GM19238 (cell line): Measurements from ENCODE around the gene CNTNAP2.

Experiments used
- DNase-seq: peaks from one replicate; pipeline ENCODE4 v3.0.0; 2011; ENCODE audit warnings: low spot score; ENCODE audit not compliant: insufficient read length

The CNTNAP2 gene

DNA sequence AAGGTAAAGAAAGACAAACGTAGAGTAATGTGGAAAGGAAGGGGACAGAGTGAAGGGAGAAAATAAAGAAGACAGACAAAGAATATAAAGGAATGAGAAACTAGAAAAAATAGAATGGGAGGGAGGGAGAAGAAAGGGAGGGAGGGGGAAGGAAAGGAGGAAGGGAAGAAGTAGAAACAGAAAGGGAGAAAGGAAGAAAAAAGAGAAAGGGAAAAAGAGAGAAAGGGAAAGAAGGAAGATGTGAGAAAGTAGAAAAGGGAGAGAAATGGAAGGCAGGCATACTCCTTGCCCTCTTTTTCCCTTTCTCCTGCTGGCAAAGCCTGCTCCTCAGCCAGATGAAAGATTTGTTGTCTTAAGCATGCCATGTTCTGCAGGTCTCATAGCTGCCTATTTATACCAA lies 1336.2 kb downstream of the CNTNAP2 start:
- DNase-seq = no peak

DNA sequence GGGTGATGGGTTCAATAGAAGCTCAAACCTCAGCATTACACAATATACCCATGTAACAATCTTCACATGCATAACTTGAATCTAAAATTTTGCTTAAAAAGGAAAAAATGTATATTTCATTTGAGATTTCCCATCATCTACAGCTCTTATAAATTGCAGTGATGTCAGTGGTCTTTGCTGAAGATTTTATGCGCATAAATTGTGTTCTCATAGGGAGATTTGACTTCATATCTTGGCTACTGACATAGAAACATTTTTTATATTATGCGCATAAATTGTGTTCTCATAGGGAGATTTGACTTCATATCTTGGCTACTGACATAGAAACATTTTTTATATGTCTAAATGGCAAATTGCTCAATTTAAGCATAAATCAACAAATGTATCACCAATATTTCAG lies 1348.6 kb downstream of the CNTNAP2 start:
- DNase-seq = no peak

DNA sequence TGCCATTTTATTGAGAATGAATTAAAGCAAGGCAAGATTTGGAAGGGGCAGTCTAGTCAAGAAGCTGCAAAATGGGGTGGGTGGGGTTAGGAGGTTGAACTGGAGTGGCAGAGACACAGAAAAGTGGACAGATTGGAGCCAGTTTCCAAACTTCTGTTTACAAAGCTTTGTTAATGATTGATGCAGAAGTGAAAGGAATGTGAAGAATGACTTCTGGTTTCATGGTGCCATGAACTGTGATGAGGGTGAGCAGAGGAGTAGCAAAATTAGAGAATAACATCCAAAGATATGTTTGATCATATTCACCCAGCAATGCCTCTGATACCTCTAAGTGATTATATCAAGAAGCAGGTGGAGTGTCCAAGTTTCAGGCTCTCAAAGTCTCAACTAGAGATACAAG lies 1356.0 kb downstream of the CNTNAP2 start:
- DNase-seq = no peak

DNA sequence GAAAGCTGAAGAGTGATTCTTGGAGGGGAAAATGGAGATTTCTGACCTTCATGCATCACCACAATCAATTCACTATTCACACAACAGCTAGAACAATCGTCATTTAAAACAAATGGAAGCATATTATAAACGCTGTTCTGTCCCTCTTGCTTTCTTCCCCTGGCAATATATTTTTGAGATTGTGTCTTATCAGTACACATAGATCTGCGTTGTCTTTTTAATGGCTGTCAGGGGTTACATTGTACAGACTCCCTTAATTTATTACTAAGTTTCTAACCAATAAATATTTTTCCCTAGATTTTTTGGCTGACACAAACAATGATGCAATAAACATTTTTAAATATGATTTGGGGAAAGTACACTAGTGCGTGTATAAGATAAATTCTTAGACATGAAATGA lies 1358.3 kb downstream of the CNTNAP2 start:
- no peak for DNase-seq

DNA sequence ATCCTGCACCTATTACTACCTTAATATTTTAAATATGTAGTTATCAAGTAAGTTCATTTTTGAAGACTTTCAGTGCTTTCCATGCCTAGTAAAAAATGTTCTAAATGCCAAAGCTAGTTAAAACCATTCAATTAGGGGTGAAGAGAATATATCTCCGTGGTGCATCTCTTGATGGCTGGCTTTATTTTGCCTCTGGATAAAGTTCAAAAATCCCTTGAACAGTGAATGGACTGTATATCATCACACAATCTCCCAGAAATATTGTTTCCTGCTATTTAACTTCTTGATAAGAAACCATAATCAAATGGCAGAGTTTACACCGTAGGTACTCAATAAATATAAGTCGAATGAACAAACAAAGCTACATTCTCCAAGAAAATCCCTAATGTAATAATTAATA lies 1360.9 kb downstream of the CNTNAP2 start:
- no peak for DNase-seq

DNA sequence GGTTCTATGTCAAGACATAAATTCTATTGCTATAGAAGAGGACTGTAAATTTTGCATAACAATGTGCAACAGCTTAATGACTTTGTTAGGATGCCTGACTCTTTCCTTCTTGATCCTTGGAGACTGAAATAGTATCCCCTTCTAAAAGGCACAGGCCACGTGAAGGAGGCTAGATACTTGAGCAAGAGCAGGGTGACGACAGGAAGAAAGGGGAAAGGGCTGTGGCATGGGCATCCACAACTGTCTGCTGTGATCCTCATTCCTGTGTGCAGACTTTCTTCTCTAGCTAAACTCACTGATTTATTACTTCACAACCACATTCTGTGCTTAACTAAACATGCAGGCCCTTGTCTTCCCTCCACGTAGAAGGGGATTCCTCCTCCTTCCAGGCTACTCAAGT lies 1362.2 kb downstream of the CNTNAP2 start:
- no peak for DNase-seq

DNA sequence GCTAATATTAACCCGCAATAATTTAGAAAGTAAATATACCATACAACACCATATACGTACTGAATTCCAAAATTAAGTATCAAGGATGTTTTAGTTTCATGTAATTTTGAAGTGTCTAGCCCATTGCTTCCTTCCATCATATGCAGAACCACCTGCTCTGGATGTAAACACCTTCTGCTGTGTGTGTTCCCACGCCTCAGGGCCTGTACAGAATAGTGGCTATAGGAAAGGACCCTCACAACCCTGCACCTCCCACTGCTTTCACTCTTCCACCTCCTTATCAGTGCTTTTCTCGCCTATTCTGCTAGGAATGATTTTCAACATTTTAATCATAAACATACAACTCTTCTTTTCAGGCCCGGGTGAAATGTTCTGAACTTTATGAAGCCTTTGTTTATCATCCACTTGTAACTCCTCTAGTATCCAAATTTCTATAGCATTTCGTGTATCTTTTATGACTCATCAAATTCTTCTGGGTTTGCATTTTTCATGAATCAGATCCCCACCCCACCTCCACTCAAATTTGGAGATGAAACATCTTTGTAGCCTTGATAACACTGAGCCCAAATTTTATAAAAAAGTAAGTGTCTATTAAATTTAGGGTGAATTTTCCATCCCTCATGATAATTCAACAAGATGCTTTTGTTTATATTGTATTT lies 1367.2 kb downstream of the CNTNAP2 start:
- no peak for DNase-seq

DNA sequence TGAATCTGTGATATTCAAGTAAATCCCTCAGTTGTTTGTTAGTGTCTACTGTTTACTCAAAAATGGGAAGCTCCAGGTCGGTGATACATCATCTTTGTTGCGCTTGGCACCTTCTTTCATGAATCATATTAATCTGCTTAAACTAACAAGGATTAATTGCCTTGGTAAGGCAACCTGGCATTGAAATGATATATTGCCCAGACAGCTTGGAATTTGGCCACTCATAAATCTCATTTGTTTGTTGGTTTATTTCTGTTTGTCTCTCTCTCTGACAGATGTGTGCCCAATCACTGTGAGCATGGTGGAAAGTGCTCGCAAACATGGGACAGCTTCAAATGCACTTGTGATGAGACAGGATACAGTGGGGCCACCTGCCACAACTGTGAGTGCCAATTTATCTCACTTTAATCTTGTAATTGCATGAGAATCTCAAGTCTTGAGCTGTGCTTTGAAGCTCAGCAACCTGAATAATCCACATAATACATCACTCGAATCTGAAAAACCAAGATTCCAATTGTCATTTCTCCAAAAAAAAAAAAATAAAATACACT lies 1369.1 kb downstream of the CNTNAP2 start:
- no peak for DNase-seq

DNA sequence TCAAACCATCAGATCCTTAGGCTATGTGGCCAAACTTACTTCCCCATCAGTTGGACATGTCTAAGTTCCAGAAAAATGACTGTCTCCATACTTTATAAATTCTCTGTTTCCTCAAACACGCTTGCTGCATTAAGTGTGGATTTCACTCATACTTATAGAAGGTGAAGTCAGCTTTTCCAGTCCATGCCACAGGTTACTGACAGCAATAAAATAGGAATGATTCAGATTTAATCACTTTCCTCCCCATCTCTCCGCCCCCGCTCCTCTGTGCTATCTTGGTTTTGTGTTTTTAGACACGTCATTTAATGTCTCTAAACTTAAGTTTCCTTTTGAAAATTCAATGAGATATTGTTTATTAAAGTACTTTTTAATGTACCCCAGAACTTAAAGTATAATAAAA lies 1376.0 kb downstream of the CNTNAP2 start:
- DNase-seq = no peak

DNA sequence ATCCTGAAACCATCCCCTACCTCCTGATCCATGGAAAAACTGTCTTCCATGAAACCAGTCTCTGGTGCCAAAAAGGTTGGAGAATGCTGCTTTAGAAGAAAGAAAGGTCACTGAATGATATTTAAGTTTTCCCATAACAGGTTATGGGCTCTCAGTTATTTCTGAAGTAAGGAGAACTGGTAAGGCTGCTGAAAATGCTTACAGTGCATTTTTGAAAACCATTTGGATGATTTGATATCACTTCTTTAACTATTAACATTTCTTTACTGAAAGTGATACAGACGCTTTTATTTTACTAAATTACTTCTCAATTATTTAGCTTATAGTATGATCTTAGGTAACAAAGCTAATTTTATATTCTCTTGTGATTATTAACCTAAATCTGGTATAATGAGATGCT lies 1379.6 kb downstream of the CNTNAP2 start:
- DNase-seq = no peak

DNA sequence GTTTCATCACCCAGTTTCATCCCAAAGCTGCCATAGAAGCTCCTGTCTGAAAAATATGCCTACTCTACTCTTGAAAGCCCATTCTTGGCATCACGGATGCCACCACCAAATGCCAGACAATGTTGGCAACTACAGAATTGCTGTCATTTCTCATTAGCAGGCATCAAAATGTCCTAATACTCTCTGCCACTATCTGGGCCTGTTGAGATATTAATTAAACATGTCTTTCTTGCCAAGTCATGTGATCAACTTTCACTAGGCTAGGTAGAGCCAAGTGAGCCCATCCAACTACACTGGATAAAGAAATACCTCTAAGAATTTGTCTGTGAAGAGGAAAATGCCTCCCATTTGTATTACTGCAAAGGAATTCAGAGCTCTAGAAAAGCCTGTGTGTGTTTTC lies 1380.6 kb downstream of the CNTNAP2 start:
- no peak for DNase-seq

DNA sequence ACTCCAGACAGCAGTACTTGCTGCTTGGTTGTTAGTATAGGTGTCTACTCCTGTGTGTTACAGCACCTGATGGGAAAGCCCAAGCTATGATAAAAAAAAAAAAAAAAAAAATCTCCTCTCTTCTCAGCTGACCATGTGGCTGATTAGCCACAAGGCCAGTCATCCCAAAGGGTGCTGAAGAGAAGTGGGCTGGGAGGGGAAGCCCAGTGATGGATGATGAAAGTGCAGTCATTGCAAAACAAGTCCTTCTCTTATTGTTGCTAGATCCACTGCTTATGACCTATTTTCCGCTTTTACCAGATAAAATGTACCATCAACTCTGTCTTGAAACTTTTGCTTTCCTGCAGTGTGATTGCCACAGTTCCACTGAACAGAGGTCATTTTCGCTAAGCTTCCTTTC lies 1381.5 kb downstream of the CNTNAP2 start:
- no peak for DNase-seq

DNA sequence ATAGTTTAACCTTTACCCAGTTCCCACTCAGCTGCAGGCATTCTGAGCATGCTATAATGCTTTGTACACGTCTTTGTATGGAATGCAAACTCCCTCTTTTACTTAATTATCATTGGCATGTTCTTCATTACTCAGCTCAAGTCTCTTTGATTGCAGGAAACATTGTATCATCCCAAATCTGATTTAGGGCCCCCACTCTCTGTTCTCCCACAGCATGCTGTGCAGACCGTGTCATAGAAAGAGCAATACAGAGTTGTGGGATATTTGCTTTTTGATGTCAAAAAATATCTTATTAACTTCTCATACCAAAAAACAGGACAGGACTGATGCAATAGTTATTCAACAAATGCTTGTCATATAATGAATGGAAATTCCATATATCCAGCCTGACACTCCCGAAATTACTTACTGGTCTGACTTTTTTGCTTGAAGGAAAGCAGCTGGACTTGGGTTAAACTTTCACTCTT lies 1392.5 kb downstream of the CNTNAP2 start:
- DNase-seq = no peak

DNA sequence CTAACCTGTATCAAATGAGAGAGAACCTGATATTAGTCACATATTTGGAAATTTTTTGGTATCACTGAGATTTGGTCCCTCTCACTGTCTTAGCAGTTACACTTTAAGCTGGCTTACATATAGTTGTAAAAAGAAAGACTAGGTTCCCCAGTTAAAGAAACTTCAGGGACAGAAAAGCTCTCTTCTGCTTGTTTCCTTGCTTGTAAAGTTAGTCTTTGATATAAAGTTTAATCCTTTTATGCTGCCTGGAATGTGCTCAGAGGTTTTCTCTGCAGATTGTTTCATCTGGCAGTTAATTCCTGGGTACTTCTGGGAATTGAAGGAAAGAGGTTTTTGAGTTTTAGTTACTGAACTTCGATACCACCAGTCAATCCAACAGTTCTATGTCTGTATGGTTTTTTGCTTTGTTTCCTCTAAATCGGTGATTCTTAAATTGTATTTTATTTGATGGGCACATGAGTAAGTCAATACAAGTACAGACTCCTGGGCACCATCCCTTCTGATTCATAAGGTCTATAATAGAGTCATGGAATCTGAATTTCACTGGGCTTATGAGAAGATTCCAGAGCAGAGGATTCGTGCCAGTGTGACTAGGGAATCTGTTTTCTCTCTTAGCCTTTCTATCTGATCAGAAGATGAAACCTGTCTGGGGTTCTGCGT lies 1393.1 kb downstream of the CNTNAP2 start:
- DNase-seq = no peak

DNA sequence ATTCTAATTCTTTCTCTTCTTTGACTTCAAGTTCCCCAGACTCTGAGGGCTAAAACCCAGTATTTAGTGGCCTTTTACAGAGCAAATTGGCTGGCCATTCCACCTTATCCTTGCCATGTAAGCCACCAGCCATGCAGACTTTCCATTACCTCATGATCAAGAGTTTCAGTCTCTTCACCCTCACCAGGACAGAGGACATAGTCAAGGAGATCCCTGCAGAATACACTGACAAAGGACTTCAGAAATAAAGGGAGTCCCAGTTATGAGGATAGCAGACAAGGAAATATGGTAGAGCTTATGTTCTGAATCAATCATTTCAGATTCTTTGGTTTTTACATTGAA lies 1393.6 kb downstream of the CNTNAP2 start:
- DNase-seq = no peak

DNA sequence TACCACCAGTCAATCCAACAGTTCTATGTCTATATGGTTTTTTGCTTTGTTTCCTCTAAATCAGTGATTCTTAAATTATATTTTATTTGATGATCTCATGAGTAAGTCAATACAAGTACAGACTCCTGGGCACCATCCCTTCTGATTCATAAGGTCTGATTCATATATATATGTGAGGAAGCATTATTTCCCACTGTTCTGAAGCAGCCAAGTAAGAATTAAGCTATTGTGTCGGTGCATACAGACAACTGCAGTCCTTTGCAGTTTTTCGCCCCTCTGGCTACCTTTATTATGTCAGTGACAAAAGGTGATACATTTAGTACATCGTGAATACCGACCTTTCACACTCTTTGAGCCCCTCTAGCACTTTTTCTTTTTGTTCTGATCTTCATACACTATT lies 1394.3 kb downstream of the CNTNAP2 start:
- no peak for DNase-seq

DNA sequence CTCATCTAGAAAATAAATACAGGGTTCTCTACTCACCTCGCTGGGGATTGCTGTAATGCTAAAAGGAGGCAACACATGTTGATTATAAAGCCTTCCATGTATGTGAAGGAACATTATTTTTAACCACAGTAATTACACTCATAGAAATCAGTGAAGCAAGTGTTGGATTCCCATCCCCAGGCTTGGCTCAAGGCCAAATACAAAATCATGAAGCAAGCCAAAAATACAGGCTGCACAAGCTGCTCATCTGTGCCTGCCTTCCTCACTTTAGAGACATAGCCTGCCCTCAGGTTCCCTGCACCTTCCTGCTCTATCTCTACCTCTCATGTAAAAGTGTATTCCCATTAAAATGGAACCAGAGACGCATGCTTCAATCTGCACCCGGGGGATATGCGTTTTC lies 1396.8 kb downstream of the CNTNAP2 start:
- DNase-seq = no peak

DNA sequence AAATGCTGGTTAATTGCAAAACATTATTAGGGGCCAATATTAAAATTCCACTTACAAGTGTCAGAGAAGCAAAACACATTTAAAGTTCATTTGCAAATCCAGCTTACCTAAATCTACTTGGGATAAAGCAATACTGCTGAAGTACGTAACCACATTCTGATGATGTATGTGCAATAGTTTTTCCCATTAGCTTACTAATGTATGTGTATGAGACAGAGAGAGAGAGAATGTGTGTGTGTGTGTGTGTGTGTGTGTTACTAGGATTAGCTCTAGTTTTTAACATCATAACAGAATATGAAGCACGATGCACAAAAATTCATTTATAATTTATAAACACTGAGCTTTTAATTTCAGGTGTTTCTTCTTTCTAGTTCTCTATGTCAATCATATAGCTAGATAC lies 1399.8 kb downstream of the CNTNAP2 start:
- DNase-seq = no peak

DNA sequence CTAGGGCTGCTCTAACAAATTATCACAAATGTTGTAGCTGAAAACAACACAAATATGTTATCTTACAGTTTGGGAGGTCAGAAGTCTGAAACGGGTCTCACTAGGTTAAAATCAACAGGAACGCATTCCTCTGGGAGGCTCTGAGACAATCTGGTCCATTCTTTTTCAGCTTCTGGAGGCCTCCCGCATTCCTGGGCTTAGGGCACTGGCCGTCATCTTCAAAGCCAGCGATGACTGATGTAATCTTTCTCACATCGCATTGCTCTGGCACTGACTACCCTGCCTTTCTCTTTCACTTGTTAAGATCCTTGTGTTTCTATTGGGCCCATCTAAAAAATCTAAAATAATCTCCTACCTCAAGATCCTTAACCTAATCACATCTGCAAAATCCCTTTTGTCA lies 1402.5 kb downstream of the CNTNAP2 start:
- no peak for DNase-seq

DNA sequence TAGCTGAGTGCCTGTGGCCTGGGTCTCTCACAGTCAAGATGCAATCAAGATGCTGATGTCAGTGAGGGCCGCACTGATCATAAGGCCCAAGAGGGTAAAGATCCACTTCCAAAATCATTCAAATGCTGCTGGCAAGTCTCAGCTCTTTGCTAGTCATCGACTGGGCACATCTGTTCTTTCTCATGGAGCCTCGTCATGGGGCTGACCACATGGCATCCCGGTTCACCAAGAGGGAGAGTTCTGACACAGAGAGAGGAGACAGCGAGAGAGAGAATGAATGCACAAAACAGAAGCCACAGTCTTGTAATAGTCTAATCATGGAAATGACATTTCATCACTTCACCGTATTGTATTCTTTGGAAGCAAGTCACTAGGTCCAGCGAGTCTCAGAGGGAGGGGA lies 1406.5 kb downstream of the CNTNAP2 start:
- no peak for DNase-seq

DNA sequence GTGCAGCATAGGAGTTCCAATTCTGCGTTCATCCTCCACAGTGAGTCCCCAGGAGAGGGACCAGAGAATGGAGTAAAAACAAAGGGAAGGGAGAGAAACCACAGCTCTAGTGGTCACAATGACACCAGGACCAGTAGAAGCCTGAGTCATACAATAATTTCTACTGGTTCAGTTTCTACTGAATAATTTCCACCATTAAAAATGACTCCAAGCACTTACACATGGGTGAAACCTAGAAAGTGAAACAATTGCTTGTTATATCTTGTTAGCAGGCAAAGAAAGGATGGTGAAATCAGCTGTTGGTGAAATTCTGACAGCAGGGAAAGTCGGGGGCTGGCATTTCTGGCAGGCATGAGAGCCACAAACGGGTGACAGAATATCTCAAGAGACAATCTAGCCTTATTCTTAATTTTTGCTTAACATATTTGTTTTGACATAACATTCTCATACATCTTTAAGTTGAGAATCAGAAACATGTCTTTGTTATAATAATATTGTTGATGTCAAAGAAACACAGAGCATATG lies 1408.2 kb downstream of the CNTNAP2 start:
- DNase-seq = no peak

DNA sequence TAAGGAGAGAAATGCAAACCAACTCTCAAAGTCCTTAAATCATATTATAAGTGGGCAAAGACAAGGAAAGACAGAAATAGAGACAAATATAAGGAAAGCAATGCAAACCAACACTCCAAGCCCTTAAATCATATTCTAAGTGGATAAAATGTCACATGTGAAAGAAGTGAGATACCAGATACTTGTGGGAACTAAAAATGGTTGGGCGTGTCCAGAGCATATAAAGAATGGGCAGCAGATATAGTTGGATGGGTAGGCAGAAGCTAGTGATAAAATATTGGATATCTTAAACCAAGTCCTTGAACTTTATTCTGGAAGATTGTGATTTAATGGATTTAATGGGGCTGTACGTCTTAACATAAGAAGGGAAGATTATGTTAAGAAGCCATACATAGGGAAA lies 1408.7 kb downstream of the CNTNAP2 start:
- DNase-seq = no peak

DNA sequence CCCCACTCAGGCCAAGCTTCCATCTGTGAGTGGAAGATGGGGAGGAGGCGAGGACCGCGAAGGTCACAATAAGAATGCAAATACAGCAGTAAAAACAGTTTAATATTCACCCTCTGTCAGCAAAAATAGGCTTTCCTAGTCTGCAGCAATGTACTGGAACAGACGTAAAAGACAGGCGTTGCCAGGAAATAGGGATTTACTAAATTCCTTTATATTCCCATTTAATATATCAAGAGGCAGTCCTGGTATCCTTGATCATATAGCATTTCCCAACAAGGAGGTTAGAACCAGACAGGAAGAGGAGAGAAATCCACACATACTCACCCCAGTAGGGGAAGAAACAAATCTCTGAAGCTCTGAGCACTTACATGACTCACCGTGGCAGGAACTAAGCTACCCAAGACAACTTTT lies 1419.1 kb downstream of the CNTNAP2 start:
- no peak for DNase-seq
